ENCODE measurements around the gene ELOF1. TPM values are rescaled to one million over a fixed set of nuclear protein-coding genes. Genes with fewer than 3 reads are reported as not detected.

Gene ELOF1
- polyA plus RNA-seq, 1 donor from 2014 or later = 38.0 TPM

DNA sequence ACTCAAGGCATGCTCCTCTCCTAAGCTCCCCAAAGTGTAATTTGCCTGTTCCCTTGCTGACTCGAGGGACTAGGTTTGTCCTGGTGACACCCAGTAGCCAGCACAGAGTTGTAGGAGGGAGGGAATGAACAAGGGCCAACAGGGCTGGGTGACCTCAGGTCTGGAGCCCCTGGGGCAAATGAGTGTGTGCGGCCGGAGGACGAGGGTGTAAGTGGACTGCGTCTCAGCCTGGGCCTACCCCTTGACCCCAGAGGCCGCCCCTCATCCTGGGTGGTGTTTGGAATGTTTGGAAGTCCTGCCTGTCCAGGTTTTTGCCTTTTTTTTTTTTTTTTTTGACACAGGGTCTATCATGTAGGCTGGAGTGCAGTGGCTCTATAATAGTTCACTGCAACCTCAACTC is 52.1 kb downstream of the ELOF1 start:
- Histone ChIP-seq H2AFZ (ENCODE audit: low read depth, low read length) (no peak overlapping the region), H3K27ac (ENCODE audit: low read length) (no peak overlapping the region), H3F3A (ENCODE audit: insufficient read depth, low read length, poor library complexity, severe bottlenecking) (no peaks in the 10 kb centered on the region), H3K9ac (ENCODE audit: low read length) (no peak overlapping the region), H3K4me2 (ENCODE audit: low read length) (no peak overlapping the region), H3K36me3 (ENCODE audit: insufficient read depth, low read length) (no peaks in the 10 kb centered on the region), H3K79me2 (replicated peaks; ENCODE audit: insufficient read depth, low read length) (no peaks in the 10 kb centered on the region), H4K20me1 (ENCODE audit: insufficient read depth) (no peaks in the 10 kb centered on the region), H3K9me2 (ENCODE audit: insufficient read depth, low read length) (no peaks in the 10 kb centered on the region), H3K9me3 (ENCODE audit: low read length) (no peaks in the 10 kb centered on the region), H3K4me3 (ENCODE audit: low read length) (no peak overlapping the region), H3K27me3 (ENCODE audit: insufficient read depth, low read depth, low read length) (no peaks in the 10 kb centered on the region)
- TF ChIP-seq, protein P1, sequence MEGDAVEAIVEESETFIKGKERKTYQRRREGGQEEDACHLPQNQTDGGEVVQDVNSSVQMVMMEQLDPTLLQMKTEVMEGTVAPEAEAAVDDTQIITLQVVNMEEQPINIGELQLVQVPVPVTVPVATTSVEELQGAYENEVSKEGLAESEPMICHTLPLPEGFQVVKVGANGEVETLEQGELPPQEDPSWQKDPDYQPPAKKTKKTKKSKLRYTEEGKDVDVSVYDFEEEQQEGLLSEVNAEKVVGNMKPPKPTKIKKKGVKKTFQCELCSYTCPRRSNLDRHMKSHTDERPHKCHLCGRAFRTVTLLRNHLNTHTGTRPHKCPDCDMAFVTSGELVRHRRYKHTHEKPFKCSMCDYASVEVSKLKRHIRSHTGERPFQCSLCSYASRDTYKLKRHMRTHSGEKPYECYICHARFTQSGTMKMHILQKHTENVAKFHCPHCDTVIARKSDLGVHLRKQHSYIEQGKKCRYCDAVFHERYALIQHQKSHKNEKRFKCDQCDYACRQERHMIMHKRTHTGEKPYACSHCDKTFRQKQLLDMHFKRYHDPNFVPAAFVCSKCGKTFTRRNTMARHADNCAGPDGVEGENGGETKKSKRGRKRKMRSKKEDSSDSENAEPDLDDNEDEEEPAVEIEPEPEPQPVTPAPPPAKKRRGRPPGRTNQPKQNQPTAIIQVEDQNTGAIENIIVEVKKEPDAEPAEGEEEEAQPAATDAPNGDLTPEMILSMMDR (IDR thresholded peaks at IDR 0.05; ENCODE audit: poor library complexity, severe bottlenecking) = no peak
- TF ChIP-seq, protein P2, sequence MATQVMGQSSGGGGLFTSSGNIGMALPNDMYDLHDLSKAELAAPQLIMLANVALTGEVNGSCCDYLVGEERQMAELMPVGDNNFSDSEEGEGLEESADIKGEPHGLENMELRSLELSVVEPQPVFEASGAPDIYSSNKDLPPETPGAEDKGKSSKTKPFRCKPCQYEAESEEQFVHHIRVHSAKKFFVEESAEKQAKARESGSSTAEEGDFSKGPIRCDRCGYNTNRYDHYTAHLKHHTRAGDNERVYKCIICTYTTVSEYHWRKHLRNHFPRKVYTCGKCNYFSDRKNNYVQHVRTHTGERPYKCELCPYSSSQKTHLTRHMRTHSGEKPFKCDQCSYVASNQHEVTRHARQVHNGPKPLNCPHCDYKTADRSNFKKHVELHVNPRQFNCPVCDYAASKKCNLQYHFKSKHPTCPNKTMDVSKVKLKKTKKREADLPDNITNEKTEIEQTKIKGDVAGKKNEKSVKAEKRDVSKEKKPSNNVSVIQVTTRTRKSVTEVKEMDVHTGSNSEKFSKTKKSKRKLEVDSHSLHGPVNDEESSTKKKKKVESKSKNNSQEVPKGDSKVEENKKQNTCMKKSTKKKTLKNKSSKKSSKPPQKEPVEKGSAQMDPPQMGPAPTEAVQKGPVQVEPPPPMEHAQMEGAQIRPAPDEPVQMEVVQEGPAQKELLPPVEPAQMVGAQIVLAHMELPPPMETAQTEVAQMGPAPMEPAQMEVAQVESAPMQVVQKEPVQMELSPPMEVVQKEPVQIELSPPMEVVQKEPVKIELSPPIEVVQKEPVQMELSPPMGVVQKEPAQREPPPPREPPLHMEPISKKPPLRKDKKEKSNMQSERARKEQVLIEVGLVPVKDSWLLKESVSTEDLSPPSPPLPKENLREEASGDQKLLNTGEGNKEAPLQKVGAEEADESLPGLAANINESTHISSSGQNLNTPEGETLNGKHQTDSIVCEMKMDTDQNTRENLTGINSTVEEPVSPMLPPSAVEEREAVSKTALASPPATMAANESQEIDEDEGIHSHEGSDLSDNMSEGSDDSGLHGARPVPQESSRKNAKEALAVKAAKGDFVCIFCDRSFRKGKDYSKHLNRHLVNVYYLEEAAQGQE (IDR thresholded peaks at IDR 0.05; ENCODE audit: borderline replicate concordance) = no peak
- TF ChIP-seq TAF1 (IDR thresholded peaks at IDR 0.05; ENCODE audit: low read depth) (no peak), EZH2 (IDR thresholded peaks at IDR 0.05; ENCODE audit: borderline replicate concordance, insufficient read depth, low read length, poor library complexity, severe bottlenecking) (no peak), EP300 (conservative IDR thresholded peaks at IDR 0.05; ENCODE audit: poor library complexity, severe bottlenecking) (no peak), POLR2AphosphoS5 (IDR thresholded peaks at IDR 0.05) (no peak), SMC3 (conservative IDR thresholded peaks at IDR 0.05; ENCODE audit: poor library complexity) (no peak), MXI1 (conservative IDR thresholded peaks at IDR 0.05; ENCODE audit: poor library complexity, severe bottlenecking) (no peak), RAD21 (conservative IDR thresholded peaks at IDR 0.05) (no peak)

DNA sequence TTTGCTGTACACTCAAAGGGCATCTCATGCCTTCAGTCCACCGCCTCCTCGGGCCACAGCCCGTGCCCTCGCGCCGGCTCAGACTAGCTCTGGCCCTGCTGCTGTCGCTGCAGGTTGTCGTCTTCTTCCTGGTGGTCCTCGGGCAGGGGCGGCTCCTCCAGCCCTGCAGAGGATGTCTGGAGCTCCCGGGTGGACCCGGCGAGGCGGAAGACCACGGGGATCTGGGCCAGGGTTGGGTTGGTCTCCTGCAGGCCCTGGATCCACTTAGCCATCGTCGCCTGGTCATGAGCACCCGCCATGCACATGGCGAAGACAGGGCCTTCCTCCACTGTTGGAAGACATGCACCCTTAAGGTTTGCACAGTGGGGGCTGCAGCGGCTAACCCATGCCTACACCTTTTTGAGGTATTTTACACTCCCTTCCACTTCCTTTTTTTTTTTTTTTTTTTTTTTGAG is 52.9 kb downstream of the ELOF1 start:
- H4K20me1 ChIP-seq (ENCODE audit: insufficient read depth) = no peaks in the 10 kb centered on the region
- no peaks in the 10 kb centered on the region for H3K27me3 ChIP-seq (ENCODE audit: insufficient read depth, low read depth, low read length)
- H3K4me3 ChIP-seq (ENCODE audit: low read length) = peak overlapping the region; percentile 87
- H3K79me2 ChIP-seq (replicated peaks; ENCODE audit: insufficient read depth, low read length) = no peaks in the 10 kb centered on the region
- TF ChIP-seq, protein P1 (IDR thresholded peaks at IDR 0.05; ENCODE audit: poor library complexity, severe bottlenecking) = no peak
- no peak for TF ChIP-seq SMC3 (conservative IDR thresholded peaks at IDR 0.05; ENCODE audit: poor library complexity)
- TF ChIP-seq EP300 (conservative IDR thresholded peaks at IDR 0.05; ENCODE audit: poor library complexity, severe bottlenecking) = no peak
- TF ChIP-seq MXI1 (conservative IDR thresholded peaks at IDR 0.05; ENCODE audit: poor library complexity, severe bottlenecking) = no peak
- H3K9me2 ChIP-seq (ENCODE audit: insufficient read depth, low read length) = no peaks in the 10 kb centered on the region
- H3F3A ChIP-seq (ENCODE audit: insufficient read depth, low read length, poor library complexity, severe bottlenecking) = no peaks in the 10 kb centered on the region
- peak overlapping the region; percentile 90 for H3K9ac ChIP-seq (ENCODE audit: low read length)
- no peaks in the 10 kb centered on the region for H3K36me3 ChIP-seq (ENCODE audit: insufficient read depth, low read length)
- H3K9me3 ChIP-seq (ENCODE audit: low read length) = no peaks in the 10 kb centered on the region
- peak overlapping the region; percentile 76 for H3K27ac ChIP-seq (ENCODE audit: low read length)
- H2AFZ ChIP-seq (ENCODE audit: low read depth, low read length) = peak overlapping the region; percentile 71
- peak overlapping the region; percentile 38 for H3K4me2 ChIP-seq (ENCODE audit: low read length)

All from neural cell (in vitro differentiated cells).